Tibial nerve (tissue), 4 donors: ENCODE data around the gene DLGAP1.

Experiments
- CTCF ChIP-seq, 5 experiments: fragments of 200-600 bp in 3 of 5; fragments of 450-650 bp in 2 of 5; sonication (generic) in 3 of 5; IDR thresholded peaks; one replicate each; pipeline ENCODE4 v1.5.1; 2016 to 2019; ENCODE audit warnings: antibody characterized with exemption in 5 of 5, mild to moderate bottlenecking in 3 of 5, moderate library complexity in 2 of 5
- EP300 ChIP-seq, 2 donors: sonication (generic); formaldehyde crosslinking; IDR thresholded peaks; one replicate each; pipeline ENCODE4 v1.6.1; 2017; ENCODE audit warnings: antibody characterized with exemption in 2 of 2, mild to moderate bottlenecking in 1 of 2
- POLR2A ChIP-seq, 2 donors: fragments of 450-650 bp; IDR thresholded peaks; one replicate each; pipeline ENCODE4 v1.6.1; 2017; ENCODE audit warnings: antibody characterized with exemption in 2 of 2, mild to moderate bottlenecking in 2 of 2, moderate library complexity in 2 of 2

- no peak for TF ChIP-seq CTCF (IDR thresholded peaks at IDR 0.05)
- no peak for TF ChIP-seq POLR2A (IDR thresholded peaks at IDR 0.05)
- no peak for TF ChIP-seq EP300 (IDR thresholded peaks at IDR 0.05)
Measured at GRCh38 chr18:4246374-4246773, 208.7 kb downstream of the DLGAP1 start.
